SK-N-MC (cell line): ENCODE results near the gene ELFN2.

Source experiments
- EZH2 ChIP-seq: fragments of 200-600 bp; sonication (generic); IDR thresholded peaks from one replicate; pipeline ENCODE4 v1.6.1; 2017; ENCODE audit warnings: antibody characterized with exemption
- FOXP2 ChIP-seq: optimal IDR thresholded peaks from 2 replicates; pipeline ENCODE3; 2011; ENCODE audit warnings: mild to moderate bottlenecking, moderate library complexity; ENCODE audit not compliant: insufficient read depth; ENCODE audit errors: extremely low read length, control extremely low read depth
- POLR2AphosphoS5 ChIP-seq: IDR thresholded peaks from 2 replicates; pipeline ENCODE4 v1.6.1; 2012; ENCODE audit warnings: mild to moderate bottlenecking, low read depth, low read length, borderline replicate concordance

DNA sequence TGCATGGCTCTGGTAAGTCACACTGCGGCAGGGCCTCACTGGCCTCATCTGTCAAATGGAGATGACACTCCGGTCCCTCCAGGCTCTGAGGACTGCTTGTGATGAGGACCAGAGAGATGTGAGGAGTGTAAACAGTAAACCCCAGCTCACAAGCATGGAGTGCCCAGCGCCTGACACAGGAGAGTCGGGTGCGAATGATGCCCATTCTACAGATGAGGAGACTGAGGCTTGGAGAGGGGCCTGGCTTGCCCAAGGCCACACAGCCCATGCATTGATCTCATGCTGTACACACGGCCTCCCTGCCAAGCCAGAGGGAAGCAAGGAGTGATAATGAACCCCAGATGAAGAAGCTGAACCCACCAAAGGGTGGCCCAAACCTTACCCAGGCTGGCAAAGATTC, 37.2 kb downstream of the ELFN2 start:
- no peak for TF ChIP-seq FOXP2
- TF ChIP-seq POLR2AphosphoS5, result no peak
- TF ChIP-seq EZH2, result no peak
